Sigmoid colon (tissue), 7 donors: ENCODE results near the gene UNC5C. TPM values are rescaled to one million over a fixed set of nuclear protein-coding genes. Genes with fewer than 3 reads are reported as not detected.

ENCODE experiments used
- DNase-seq: peaks from one replicate; pipeline ENCODE4 v3.0.0-alpha.2; 2019
- H3K27ac ChIP-seq, 4 donors: fragments of 200-600 bp; sonication (generic); one replicate each; pipeline ENCODE4 v1.5.1; 2016 to 2019; ENCODE audit warnings: mild to moderate bottlenecking in 1 of 4
- H3K27me3 ChIP-seq, 3 donors: fragments of 200-600 bp; sonication (generic); one replicate each; pipeline ENCODE4 v1.5.1; 2019; ENCODE audit warnings: mild to moderate bottlenecking in 1 of 3
- H3K36me3 ChIP-seq, 4 donors: fragments of 200-600 bp; sonication (generic); one replicate each; pipeline ENCODE4 v1.5.1; 2016 to 2019
- H3K4me1 ChIP-seq, 4 donors: fragments of 200-600 bp; sonication (generic); one replicate each; pipeline ENCODE4 v1.5.1; 2017 to 2019
- H3K4me3 ChIP-seq, 4 donors: fragments of 200-600 bp; sonication (generic); one replicate each; pipeline ENCODE4 v1.5.1; 2017 to 2019; ENCODE audit warnings: mild to moderate bottlenecking in 2 of 4, moderate library complexity in 1 of 4
- H3K9me3 ChIP-seq, 4 donors: fragments of 200-600 bp in 3 of 4; sonication (generic) in 3 of 4; one replicate each; pipeline versions ENCODE4 v1.5.1 to v1.6.1; 2013 to 2019
- EP300 ChIP-seq, 4 donors: sonication (generic); formaldehyde crosslinking; IDR thresholded peaks; one replicate each; pipeline ENCODE4 v1.6.1; 2017; ENCODE audit warnings: antibody characterized with exemption in 4 of 4
- POLR2A ChIP-seq, 2 donors: fragments of 450-650 bp; IDR thresholded peaks; one replicate each; pipeline ENCODE4 v1.6.1; 2016; ENCODE audit warnings: antibody characterized with exemption in 2 of 2, mild to moderate bottlenecking in 2 of 2, moderate library complexity in 2 of 2
- POLR2AphosphoS5 ChIP-seq, 4 donors: sonication (generic); formaldehyde crosslinking; IDR thresholded peaks; one replicate each; pipeline ENCODE4 v1.6.1; 2017; ENCODE audit warnings: antibody characterized with exemption in 4 of 4
- WGBS, 2 donors: extraction: QIAGEN DNeasy Blood & Tissue Kit; methylation state at CpG; one replicate each; pipeline ENCODE4 v1.1.7; 2013; 5-methylcytosine and 5-hydroxymethylcytosine counted together
- intact Hi-C: fragments of 100-400 bp; cut with DNase I; formaldehyde crosslinking; loops from one replicate; pipeline ENCODE4 v1.15.1; 2023
- polyA plus RNA-seq, 3 donors: library from polyadenylated mRNA; stranded (reverse); fragments of 200-250 nt; gene quantifications; one replicate each; pipeline ENCODE4 v1.2.3, GENCODE V29; 2013
- total RNA-seq, 4 donors: library from RNA; depleted of rRNA; stranded (reverse); fragments of >200 nt; gene quantifications; one replicate each; pipeline ENCODE4 v1.1.0, GENCODE V29; 2016
- TF ChIP-seq, protein P1 (sequence below), 4 experiments: fragments of 450-650 bp in 3 of 4; fragments of 200-600 bp in 1 of 4; IDR thresholded peaks; one replicate each; pipeline ENCODE4 v1.5.1; 2016 to 2019; ENCODE audit warnings: antibody characterized with exemption in 4 of 4, mild to moderate bottlenecking in 3 of 4, moderate library complexity in 2 of 4
- donor health status: healthy with polysubstance abuse.
- donor health status: Bipolar disorder and iron deficiency.
- donor health status: healthy.

The UNC5C gene
- total and polyA plus RNA-seq, 7 donors, result 0.60 to 3.1 (median 1.4) TPM

DNA sequence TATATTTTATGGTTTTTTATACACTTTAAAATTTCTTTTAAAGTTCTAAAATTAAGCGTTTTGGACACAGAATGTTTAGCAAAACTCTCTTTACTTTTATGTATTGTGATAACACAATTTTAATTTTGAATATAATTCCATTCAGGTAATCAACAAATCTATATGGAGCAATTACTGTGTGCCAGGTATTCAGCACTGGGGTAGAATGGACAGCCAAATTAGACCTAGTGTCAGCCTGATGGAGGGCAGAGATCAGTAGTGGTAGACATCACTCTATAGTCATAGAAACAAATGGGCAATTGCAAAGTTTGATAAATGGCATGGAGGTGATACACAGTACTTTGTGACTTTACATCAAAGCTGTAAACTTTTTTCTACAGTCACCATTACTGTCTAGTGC, 41.8 kb upstream of the UNC5C start:
- Histone ChIP-seq H3K9me3 (no peaks in the 10 kb centered on the region), H3K4me1 (no peaks in the 10 kb centered on the region), H3K36me3 (no peaks in the 10 kb centered on the region), H3K4me3 (no peak overlapping the region), H3K27ac (no peak overlapping the region), H3K27me3 (no peaks in the 10 kb centered on the region)
- intact Hi-C loops, result no loop called here
- TF ChIP-seq, protein P1, sequence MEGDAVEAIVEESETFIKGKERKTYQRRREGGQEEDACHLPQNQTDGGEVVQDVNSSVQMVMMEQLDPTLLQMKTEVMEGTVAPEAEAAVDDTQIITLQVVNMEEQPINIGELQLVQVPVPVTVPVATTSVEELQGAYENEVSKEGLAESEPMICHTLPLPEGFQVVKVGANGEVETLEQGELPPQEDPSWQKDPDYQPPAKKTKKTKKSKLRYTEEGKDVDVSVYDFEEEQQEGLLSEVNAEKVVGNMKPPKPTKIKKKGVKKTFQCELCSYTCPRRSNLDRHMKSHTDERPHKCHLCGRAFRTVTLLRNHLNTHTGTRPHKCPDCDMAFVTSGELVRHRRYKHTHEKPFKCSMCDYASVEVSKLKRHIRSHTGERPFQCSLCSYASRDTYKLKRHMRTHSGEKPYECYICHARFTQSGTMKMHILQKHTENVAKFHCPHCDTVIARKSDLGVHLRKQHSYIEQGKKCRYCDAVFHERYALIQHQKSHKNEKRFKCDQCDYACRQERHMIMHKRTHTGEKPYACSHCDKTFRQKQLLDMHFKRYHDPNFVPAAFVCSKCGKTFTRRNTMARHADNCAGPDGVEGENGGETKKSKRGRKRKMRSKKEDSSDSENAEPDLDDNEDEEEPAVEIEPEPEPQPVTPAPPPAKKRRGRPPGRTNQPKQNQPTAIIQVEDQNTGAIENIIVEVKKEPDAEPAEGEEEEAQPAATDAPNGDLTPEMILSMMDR (IDR thresholded peaks at IDR 0.05), result no peak
- TF ChIP-seq EP300 (IDR thresholded peaks at IDR 0.05) (no peak), POLR2AphosphoS5 (IDR thresholded peaks at IDR 0.05) (no peak)
- no peak for DNase-seq
- WGBS, 2 donors, result 81 to 86% methylated on average over 1 of the region's 1 CpG

DNA sequence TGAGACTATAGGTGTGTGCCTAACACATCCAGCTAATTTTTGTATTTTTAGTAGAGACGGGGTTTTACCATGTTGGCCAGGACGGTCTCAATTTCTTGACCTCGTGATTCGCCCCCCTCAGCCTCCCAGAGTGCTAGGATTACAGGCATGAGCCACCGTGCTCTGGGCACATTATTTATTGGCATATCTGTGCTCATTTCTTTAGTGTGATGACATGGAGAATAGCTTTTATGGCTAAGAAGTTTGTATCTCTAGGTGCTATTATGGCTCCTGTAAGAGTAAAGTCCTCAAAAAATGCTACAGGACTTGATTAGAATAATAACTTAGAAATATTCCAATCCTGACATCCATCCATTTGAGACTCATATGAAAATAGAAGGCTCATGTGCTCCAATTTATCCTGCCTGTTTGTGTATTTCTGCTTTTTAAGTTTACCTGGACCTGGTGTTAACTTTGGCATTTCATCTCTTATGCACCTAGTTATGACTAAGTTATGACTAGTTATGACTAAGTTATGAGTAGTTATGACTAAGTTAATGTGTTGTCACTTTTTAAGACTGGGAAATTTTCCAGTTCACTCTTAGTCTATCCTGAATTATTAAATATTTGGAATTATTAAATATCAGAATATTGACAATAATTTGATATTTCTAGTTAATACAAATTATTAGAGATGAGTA, 36.4 kb upstream of the UNC5C start:
- no peaks in the 10 kb centered on the region for H3K27me3 ChIP-seq
- 58 to 65% methylated on average over 5 of the region's 5 CpGs for WGBS, 2 donors

DNA sequence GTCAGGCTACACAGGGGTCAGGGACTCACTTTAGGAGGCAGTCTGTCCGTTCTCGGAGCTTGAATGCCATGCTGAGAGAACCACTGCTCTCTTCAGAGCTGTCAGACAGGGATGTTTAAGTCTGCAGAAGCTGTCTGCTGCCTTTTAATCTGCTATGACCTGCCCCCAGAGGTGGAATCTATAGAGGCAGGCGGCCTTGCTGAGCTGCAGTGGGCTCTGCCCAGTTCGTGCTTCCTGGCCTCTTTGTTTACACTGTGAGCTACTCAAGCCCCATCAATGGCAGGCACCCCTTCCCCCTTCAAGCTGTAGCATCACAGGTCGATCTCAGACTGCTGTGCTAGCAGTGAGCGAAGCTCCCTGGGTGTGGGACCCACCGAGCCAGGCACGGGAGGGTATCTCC, 31.5 kb upstream of the UNC5C start:
- Histone ChIP-seq H3K4me1 (no peaks in the 10 kb centered on the region), H3K27me3 (no peaks in the 10 kb centered on the region), H3K9me3 (peaks cover 0 to 7% (median 2%) of the 10 kb centered on the region in 4 donors), H3K36me3 (no peaks in the 10 kb centered on the region), H3K4me3 (no peak overlapping the region), H3K27ac (no peak overlapping the region)
- WGBS, 2 donors, result 58 to 63% methylated on average over 8 of the region's 8 CpGs
- DNase-seq, result no peak
- intact Hi-C loops, result no loop called here
- TF ChIP-seq, protein P1 (IDR thresholded peaks at IDR 0.05), result no peak
- TF ChIP-seq EP300 (IDR thresholded peaks at IDR 0.05) (no peak), POLR2A (IDR thresholded peaks at IDR 0.05) (no peak), POLR2AphosphoS5 (IDR thresholded peaks at IDR 0.05) (no peak)

More for the DNA sequence above, 36.4 kb upstream of the UNC5C start:
- H3K4me3 ChIP-seq, result no peak overlapping the region
- no peak for DNase-seq
- H3K27ac ChIP-seq, result no peak overlapping the region
- H3K4me1 ChIP-seq, result no peaks in the 10 kb centered on the region
- H3K9me3 ChIP-seq, result peaks cover 0 to 2% (median under 1%) of the 10 kb centered on the region in 4 donors
- no peaks in the 10 kb centered on the region for H3K36me3 ChIP-seq
- intact Hi-C loops, result no loop called here
- TF ChIP-seq EP300 (IDR thresholded peaks at IDR 0.05) (no peak), POLR2AphosphoS5 (IDR thresholded peaks at IDR 0.05) (no peak), POLR2A (IDR thresholded peaks at IDR 0.05) (no peak)
- TF ChIP-seq, protein P1 (IDR thresholded peaks at IDR 0.05), result no peak

DNA sequence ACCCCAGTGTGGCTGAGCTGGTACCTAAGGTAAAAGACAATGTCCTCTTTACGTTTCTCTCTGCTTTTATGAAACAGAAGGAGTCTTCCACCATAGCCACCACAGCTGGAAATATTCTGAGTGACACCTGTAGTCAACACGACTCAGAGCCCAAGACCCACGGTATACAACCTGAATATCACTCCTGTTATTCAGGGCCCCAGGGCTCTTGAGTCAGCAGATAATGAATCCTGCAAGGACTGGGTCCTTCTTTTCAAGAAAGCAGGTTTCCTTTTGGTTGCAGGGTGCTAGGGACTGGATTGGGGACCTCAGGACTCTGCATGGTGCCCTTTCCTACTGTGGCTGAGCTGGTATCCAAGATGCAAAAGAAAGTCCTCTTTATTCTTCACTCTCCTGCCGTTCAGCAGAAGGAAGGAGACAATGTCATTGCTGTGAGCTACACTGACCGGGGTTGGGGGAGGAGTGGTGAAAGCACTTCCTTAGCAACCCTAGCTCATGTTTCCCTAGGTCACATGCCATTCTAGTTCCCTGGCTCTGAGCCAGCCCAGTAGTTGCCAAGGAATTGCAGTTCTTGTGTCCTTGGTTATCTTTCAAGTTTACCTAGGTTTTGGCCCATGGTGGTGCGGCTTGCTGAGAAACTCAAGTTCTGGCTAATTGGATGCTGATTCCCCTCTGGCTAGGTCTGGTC, 23.7 kb upstream of the UNC5C start:
- H3K27me3 ChIP-seq, result no peaks in the 10 kb centered on the region
- peak; percentile 77 for DNase-seq
- no peak for TF ChIP-seq POLR2AphosphoS5 (IDR thresholded peaks at IDR 0.05)
- TF ChIP-seq EP300 (IDR thresholded peaks at IDR 0.05), result no peak
- TF ChIP-seq, protein P1 (IDR thresholded peaks at IDR 0.05), result no peak
- no peak for TF ChIP-seq POLR2A (IDR thresholded peaks at IDR 0.05)
- intact Hi-C loops, result no loop called here
- 47 to 60% methylated on average over 6 of the region's 6 CpGs for WGBS, 2 donors
- H3K27ac ChIP-seq, result no peak overlapping the region
- H3K4me1 ChIP-seq, result no peaks in the 10 kb centered on the region
- no peak overlapping the region for H3K4me3 ChIP-seq
- H3K36me3 ChIP-seq, result no peaks in the 10 kb centered on the region
- peaks cover 0 to 5% (median 0%) of the 10 kb centered on the region in 4 donors for H3K9me3 ChIP-seq
